ENCODE measurements around the gene AHDC1.

- no peak for TF ChIP-seq POLR2A (IDR thresholded peaks at IDR 0.05)
- TF ChIP-seq CTCF (IDR thresholded peaks at IDR 0.05), result peak in 2 of 4 experiments; percentile 17 to 35
- peak in 3 of 4 donors; percentile 20 to 39 (median 21) for TF ChIP-seq POLR2AphosphoS5 (IDR thresholded peaks at IDR 0.05)
These were observed 81.3 kb downstream of the AHDC1 start for GRCh38 chr1:27522432-27523336.

All from sigmoid colon (tissue), 4 donors.